Panc1 (cell line): ENCODE data around the gene FAAP100. TPM values are rescaled to one million over a fixed set of nuclear protein-coding genes. Genes with fewer than 3 reads are reported as not detected.

Experiments
- ATAC-seq: fragments of 200-7000 bp; cut with Tn5 transposase; 2 replicates; pipeline ENCODE4 v1.9.1; 2020; ENCODE audit warnings: mild to moderate bottlenecking, moderate library complexity
- BruUV-seq: library from RNA; stranded (reverse); fragments of 400-500 nt; replicated peaks from 2 replicates; lab custom pipeline; 2021; lab: Mats Ljungman, UMichigan
- CTCF ChIA-PET: fragments of 300-600 bp; sonication (Branson Sonifier 250); formaldehyde crosslinking; loops from one replicate; lab custom pipeline; 2022; ENCODE audit warnings: antibody characterized with exemption; lab: Charles Lee
- POLR2A ChIA-PET: fragments of 300-600 bp; sonication (Branson Sonifier 250); formaldehyde crosslinking; loops from one replicate; lab custom pipeline; 2022; ENCODE audit warnings: antibody characterized with exemption; lab: Charles Lee
- DNase-seq: peaks from one replicate; pipeline ENCODE4 v3.0.0-alpha.2; 2010; ENCODE audit warnings: low read depth, low spot score
- H3K27ac ChIP-seq: 2 replicates; pipeline ENCODE4 v1.5.1; 2011; ENCODE audit warnings: mild to moderate bottlenecking, low read length, inconsistent platforms
- H3K27me3 ChIP-seq: fragments of 200-500 bp; sonication (Bioruptor generic); 2 replicates; pipeline ENCODE4 v1.6.0; 2014; ENCODE audit warnings: low read length, inconsistent platforms; ENCODE audit not compliant: control insufficient read depth, insufficient read depth
- H3K36me3 ChIP-seq: fragments of 200-500 bp; sonication (Bioruptor generic); 2 replicates; pipeline ENCODE4 v1.5.1; 2014; ENCODE audit warnings: inconsistent platforms, mild to moderate bottlenecking, low read length, moderate library complexity; ENCODE audit not compliant: control insufficient read depth, insufficient read depth
- H3K4me1 ChIP-seq: 2 replicates; pipeline ENCODE4 v1.5.1; 2011; ENCODE audit warnings: inconsistent platforms, mild to moderate bottlenecking, low read length, moderate library complexity; ENCODE audit not compliant: control insufficient read depth, insufficient read depth
- H3K4me3 ChIP-seq, 2 experiments: 2 replicates each; pipeline ENCODE4 v1.5.1; 2011 to 2012; ENCODE audit warnings: low read depth in 2 of 2, low read length in 2 of 2, mild to moderate bottlenecking in 2 of 2, inconsistent platforms in 1 of 2, moderate library complexity in 1 of 2
- H3K9me3 ChIP-seq: fragments of 200-500 bp; sonication (Bioruptor generic); 2 replicates; pipeline ENCODE4 v1.5.1; 2014; ENCODE audit warnings: low read depth, mild to moderate bottlenecking, inconsistent platforms, low read length, moderate library complexity; ENCODE audit not compliant: control insufficient read depth, insufficient read depth
- POLR2AphosphoS5 ChIP-seq: IDR thresholded peaks from 2 replicates; pipeline ENCODE4 v1.6.1; 2012; ENCODE audit warnings: mild to moderate bottlenecking, low read depth, low read length, moderate library complexity
- REST ChIP-seq, 2 experiments: IDR thresholded peaks; 2 replicates each; pipeline ENCODE4 v1.6.1; 2011 to 2012; ENCODE audit warnings: low read depth in 2 of 2, control low read depth in 1 of 2, low read length in 1 of 2, mild to moderate bottlenecking in 1 of 2, moderate library complexity in 1 of 2; ENCODE audit not compliant: insufficient read depth in 1 of 2
- SIN3A ChIP-seq: IDR thresholded peaks from 2 replicates; pipeline ENCODE4 v1.6.1; 2012; ENCODE audit warnings: low read depth, mild to moderate bottlenecking, low read length, moderate library complexity, borderline replicate concordance; ENCODE audit not compliant: insufficient read depth
- TCF7L2 ChIP-seq: IDR thresholded peaks from 2 replicates; pipeline ENCODE4 v1.6.1; 2011; ENCODE audit warnings: mild to moderate bottlenecking, low read depth, low read length, inconsistent platforms
- in situ Hi-C: cut with HindIII; loops from 2 replicates; pipeline ENCODE4 v1.10.0; 2016; ENCODE audit warnings: low sequenced_read_pairs, low pct_unique_long_range_greater_than_20kb
- intact Hi-C: fragments of 100-400 bp; cut with micrococcal nuclease; formaldehyde crosslinking; loops from one replicate; pipeline ENCODE4 v1.10.0; 2022; ENCODE audit not compliant: unreplicated experiment
- total RNA-seq: library from RNA; stranded (reverse); gene quantifications from one replicate; pipeline ENCODE4 v1.2.1, GENCODE V29; 2021; ENCODE audit not compliant: unreplicated experiment
- TF ChIP-seq, protein P1 (sequence below): fragments of 450-650 bp; IDR thresholded peaks from 2 replicates; pipeline ENCODE4 v1.5.1; 2017; ENCODE audit warnings: mild to moderate bottlenecking

Gene FAAP100
- total RNA-seq, 1 experiment from 2014 or later, result 265 TPM

DNA sequence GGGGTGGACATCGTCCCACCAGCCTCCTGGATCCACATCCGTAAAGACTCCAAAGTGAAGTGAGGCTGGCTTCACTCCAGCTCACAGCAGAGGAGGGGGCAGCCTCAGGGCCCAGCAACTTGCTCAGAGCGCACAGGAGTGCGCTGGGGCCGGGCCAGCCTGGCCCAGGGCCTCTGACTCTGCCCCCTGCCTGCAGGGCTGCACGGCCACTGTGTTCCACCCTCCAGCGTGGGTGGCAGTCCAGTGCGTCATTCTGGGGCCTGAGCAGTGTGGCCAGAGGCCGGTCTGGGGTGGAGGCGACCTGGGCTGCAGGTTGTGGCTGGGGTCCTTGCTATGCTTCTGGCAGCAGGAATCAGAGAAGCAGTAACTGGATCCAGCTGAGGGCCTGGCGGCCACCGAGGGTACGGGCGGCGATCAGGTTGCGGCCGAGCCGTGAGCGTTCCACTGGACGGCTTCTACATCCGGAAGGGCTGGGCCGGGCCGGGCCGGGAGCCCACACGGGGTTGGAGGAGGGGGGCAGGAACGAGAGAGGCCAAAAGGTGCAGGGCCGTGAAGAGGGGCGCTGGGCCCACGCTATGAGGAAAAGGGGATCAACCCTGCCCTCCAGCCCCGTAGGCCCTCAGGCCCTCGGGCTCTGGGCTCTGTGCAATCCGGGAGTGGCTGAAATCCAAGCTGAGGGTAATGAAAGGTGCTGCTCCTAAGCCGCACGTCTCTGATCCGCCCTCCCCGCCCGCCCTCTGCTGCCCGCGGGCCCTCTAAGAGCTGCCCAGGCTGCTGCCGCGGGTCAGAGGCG is 24.4 kb downstream of the FAAP100 start, which contains the start of gene FSCN2:
Gene FSCN2, plus strand, starts transcription at position 787 of the 793 bp plus-strand sequence. CDS start 155 bp downstream, outside the sequence.
- H3K4me1 ChIP-seq, result peaks cover 14% of the 10 kb centered on the region
- no peak within 1 kb of the TSS for H3K27ac ChIP-seq
- intact Hi-C loops, result no loop called here
- DNase-seq (no peak), ATAC-seq (peak; percentile 19)
- TF ChIP-seq POLR2AphosphoS5 (peak; percentile 15; the same call in 1 of the 2 replicates), REST (IDR thresholded peaks at IDR 0.05; ENCODE audit: insufficient read depth in 1 of 2, low read depth in 2 of 2, low read length in 1 of 2) (no peak), SIN3A (no peak), TCF7L2 (no peak)
- TF ChIP-seq, protein P1, sequence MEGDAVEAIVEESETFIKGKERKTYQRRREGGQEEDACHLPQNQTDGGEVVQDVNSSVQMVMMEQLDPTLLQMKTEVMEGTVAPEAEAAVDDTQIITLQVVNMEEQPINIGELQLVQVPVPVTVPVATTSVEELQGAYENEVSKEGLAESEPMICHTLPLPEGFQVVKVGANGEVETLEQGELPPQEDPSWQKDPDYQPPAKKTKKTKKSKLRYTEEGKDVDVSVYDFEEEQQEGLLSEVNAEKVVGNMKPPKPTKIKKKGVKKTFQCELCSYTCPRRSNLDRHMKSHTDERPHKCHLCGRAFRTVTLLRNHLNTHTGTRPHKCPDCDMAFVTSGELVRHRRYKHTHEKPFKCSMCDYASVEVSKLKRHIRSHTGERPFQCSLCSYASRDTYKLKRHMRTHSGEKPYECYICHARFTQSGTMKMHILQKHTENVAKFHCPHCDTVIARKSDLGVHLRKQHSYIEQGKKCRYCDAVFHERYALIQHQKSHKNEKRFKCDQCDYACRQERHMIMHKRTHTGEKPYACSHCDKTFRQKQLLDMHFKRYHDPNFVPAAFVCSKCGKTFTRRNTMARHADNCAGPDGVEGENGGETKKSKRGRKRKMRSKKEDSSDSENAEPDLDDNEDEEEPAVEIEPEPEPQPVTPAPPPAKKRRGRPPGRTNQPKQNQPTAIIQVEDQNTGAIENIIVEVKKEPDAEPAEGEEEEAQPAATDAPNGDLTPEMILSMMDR, result no peak
- in situ Hi-C loops, result no loop called here
- no peak within 1 kb of the TSS for H3K4me3 ChIP-seq
- no peaks in the 10 kb centered on the region for H3K9me3 ChIP-seq
- no peaks in the 10 kb centered on the region for H3K27me3 ChIP-seq
- no TSS peak for BruUV-seq
- POLR2A ChIA-PET, result interaction anchor here (1.2 kb wide), 1 partner anchor 9 kb away, joined by 8 read pairs; no protein-coding TSS in a partner anchor
- CTCF ChIA-PET, result interaction anchor here (0.5 kb wide), 1 partner anchor 49 kb away, joined by 4 read pairs; no protein-coding TSS in a partner anchor
- H3K36me3 ChIP-seq, result no peaks in the 10 kb centered on the region

- POLR2A ChIA-PET, result no interaction called here
- H3K27ac ChIP-seq, result no peak overlapping the region
- ATAC-seq, result peak; percentile 0
- H3K4me3 ChIP-seq, result no peak overlapping the region
- H3K4me1 ChIP-seq, result peaks cover 14% of the 10 kb centered on the region
- no peaks in the 10 kb centered on the region for H3K36me3 ChIP-seq
- intact Hi-C loops, result no loop called here
- no peak for DNase-seq
- CTCF ChIA-PET, result no interaction called here
- H3K27me3 ChIP-seq, result no peaks in the 10 kb centered on the region
- TF ChIP-seq REST (IDR thresholded peaks at IDR 0.05; ENCODE audit: insufficient read depth in 1 of 2, low read depth in 2 of 2, low read length in 1 of 2), result peak in 1 of 2 experiments; percentile 4; a peak in 1 of 4 replicates
- TF ChIP-seq, protein P1, result no peak
- peak; percentile 62; the same call in 1 of the 2 replicates for TF ChIP-seq POLR2AphosphoS5
- in situ Hi-C loops, result no loop called here
- BruUV-seq, result no TSS peak
- no peaks in the 10 kb centered on the region for H3K9me3 ChIP-seq
These were observed 25.2 kb downstream of the FAAP100 start for GRCh38 chr17:81526662-81527571.
